Natural killer cell (primary cell): ENCODE measurements around the gene SPECC1L. TPM values are rescaled to one million over a fixed set of nuclear protein-coding genes. Genes with fewer than 3 reads are reported as not detected.

ENCODE experiments used
- ATAC-seq, 3 donors: fragments of 150-1000 bp in 2 of 3; fragments of 200-7000 bp in 1 of 3; cut with Tn5 transposase; 1 replicate in 1 of 3; 2 replicates in 2 of 3; pipeline ENCODE4 v1.10.0; 2021; ENCODE audit warnings: mild to moderate bottlenecking in 2 of 3, moderate library complexity in 2 of 3
- DNase-seq, 2 donors: peaks; one replicate each; pipeline versions ENCODE4 v3.0.0 to v3.0.0-alpha.2; 2013 to 2021; ENCODE audit warnings: mixed read lengths in 1 of 2
- H3K27ac ChIP-seq: one replicate; pipeline ENCODE4 v1.5.1; 2013; ENCODE audit warnings: mild to moderate bottlenecking, low read length
- H3K27me3 ChIP-seq: one replicate; pipeline ENCODE4 v1.6.1; 2013; ENCODE audit warnings: low read length; ENCODE audit not compliant: control insufficient read depth, insufficient read depth
- H3K36me3 ChIP-seq: one replicate; pipeline ENCODE4 v1.6.1; 2013; ENCODE audit warnings: low read length; ENCODE audit not compliant: control insufficient read depth, insufficient read depth
- H3K4me1 ChIP-seq: one replicate; pipeline ENCODE4 v1.6.1; 2013; ENCODE audit warnings: low read length; ENCODE audit not compliant: control insufficient read depth, insufficient read depth
- H3K4me3 ChIP-seq: one replicate; pipeline ENCODE4 v1.5.1; 2013; ENCODE audit warnings: low read length
- H3K9me3 ChIP-seq: one replicate; pipeline ENCODE4 v1.6.1; 2013; ENCODE audit warnings: low read length; ENCODE audit not compliant: control insufficient read depth, insufficient read depth
- H3K27ac Mint-ChIP-seq, 2 donors: one replicate each; pipeline ENCODE4 v1.8.0; 2022; ENCODE audit warnings: mild to moderate bottlenecking in 2 of 2, mixed read lengths in 2 of 2, moderate library complexity in 1 of 2
- H3K27me3 Mint-ChIP-seq, 2 donors: one replicate each; pipeline ENCODE4 v1.8.0; 2022; ENCODE audit warnings: low read depth in 2 of 2, mixed read lengths in 2 of 2
- H3K36me3 Mint-ChIP-seq: one replicate; pipeline ENCODE4 v1.8.0; 2022; ENCODE audit warnings: mixed read lengths
- H3K4me1 Mint-ChIP-seq, 2 donors: one replicate each; pipeline ENCODE4 v1.8.0; 2022; ENCODE audit warnings: mixed read lengths in 2 of 2
- H3K4me3 Mint-ChIP-seq: one replicate; pipeline ENCODE4 v1.8.0; 2022; ENCODE audit warnings: mild to moderate bottlenecking, moderate library complexity, mixed read lengths
- H3K9me3 Mint-ChIP-seq, 2 donors: one replicate each; pipeline ENCODE4 v1.8.0; 2022; ENCODE audit warnings: mixed read lengths in 2 of 2
- CTCF ChIP-seq: fragments of 200-600 bp; IDR thresholded peaks from one replicate; pipeline ENCODE4 v1.8.0; 2022; ENCODE audit warnings: antibody characterized with exemption
- WGBS: methylation state at CpG from one replicate; pipeline ENCODE4 v1.1.7; 2013; ENCODE audit warnings: missing lambda C conversion rate; ENCODE audit not compliant: insufficient coverage; 5-methylcytosine and 5-hydroxymethylcytosine counted together
- intact Hi-C: fragments of 100-400 bp; cut with micrococcal nuclease; formaldehyde crosslinking; loops from one replicate; pipeline ENCODE4 v1.14.2; 2022
- total RNA-seq, 4 donors: library from RNA; stranded (reverse); fragments of 120-200 nt in 1 of 4; gene quantifications; one replicate each; pipeline versions ENCODE4 v1.2.3 to v1.2.4, GENCODE V29; 2013 to 2022

Gene SPECC1L
- total RNA-seq, 3 donors from 2014 or later (not counting 1 experiment from before 2014, with no cell fraction given), result 46.1 to 52.9 (median 48.5) TPM

GRCh38 chr22:24337894-24338645, 67.4 kb downstream of the SPECC1L start:
- TF ChIP-seq CTCF, result no peak
- H3K4me3 Mint-ChIP-seq, result no peak overlapping the region
- peaks cover 59% of the 10 kb centered on the region for H3K36me3 ChIP-seq
- DNase-seq (no peak), ATAC-seq (no peak)
- intact Hi-C loops, result no loop called here
- H3K4me3 ChIP-seq, result no peak overlapping the region
- H3K27me3 ChIP-seq, result no peaks in the 10 kb centered on the region
- 99% methylated on average over 5 of the region's 6 CpGs for WGBS
- H3K9me3 ChIP-seq, result no peaks in the 10 kb centered on the region
- no peaks in the 10 kb centered on the region for H3K27me3 Mint-ChIP-seq
- no peaks in the 10 kb centered on the region for H3K9me3 Mint-ChIP-seq
- no peaks in the 10 kb centered on the region for H3K4me1 ChIP-seq
- no peak overlapping the region for H3K27ac ChIP-seq
- H3K36me3 Mint-ChIP-seq, result peaks cover 27% of the 10 kb centered on the region
- peaks cover 5 to 8% of the 10 kb centered on the region in 2 donors for H3K4me1 Mint-ChIP-seq
- no peak overlapping the region for H3K27ac Mint-ChIP-seq

GRCh38 chr22:24338726-24339451, 68.3 kb downstream of the SPECC1L start:
- ATAC-seq, result no peak
- 76% methylated on average over 3 of the region's 3 CpGs for WGBS

GRCh38 chr22:24339452-24339747, 68.8 kb downstream of the SPECC1L start:
- no peak overlapping the region for H3K27ac Mint-ChIP-seq
- TF ChIP-seq CTCF, result no peak
- Histone ChIP-seq H3K4me1 (no peaks in the 10 kb centered on the region), H3K27me3 (no peaks in the 10 kb centered on the region), H3K9me3 (no peaks in the 10 kb centered on the region), H3K4me3 (no peak overlapping the region), H3K36me3 (peaks cover 58% of the 10 kb centered on the region), H3K27ac (no peak overlapping the region)
- 94% methylated on average over 7 of the region's 7 CpGs for WGBS
- peaks cover 5 to 8% of the 10 kb centered on the region in 2 donors for H3K4me1 Mint-ChIP-seq
- DNase-seq, result no peak
- peaks cover 27% of the 10 kb centered on the region for H3K36me3 Mint-ChIP-seq
- H3K9me3 Mint-ChIP-seq, result no peaks in the 10 kb centered on the region
- no peak for ATAC-seq
- intact Hi-C loops, result no loop called here
- no peak overlapping the region for H3K4me3 Mint-ChIP-seq
- no peaks in the 10 kb centered on the region for H3K27me3 Mint-ChIP-seq

More at GRCh38 chr22:24338726-24339451, 68.3 kb downstream of the SPECC1L start:
- Mint-ChIP-seq H3K4me3 (no peak overlapping the region), H3K27me3 (no peaks in the 10 kb centered on the region), H3K27ac (no peak overlapping the region), H3K9me3 (no peaks in the 10 kb centered on the region), H3K4me1 (peaks cover 5 to 8% of the 10 kb centered on the region in 2 donors), H3K36me3 (peaks cover 27% of the 10 kb centered on the region)
- DNase-seq, result no peak
- Histone ChIP-seq H3K27ac (no peak overlapping the region), H3K4me3 (no peak overlapping the region), H3K4me1 (no peaks in the 10 kb centered on the region), H3K27me3 (no peaks in the 10 kb centered on the region), H3K36me3 (peaks cover 59% of the 10 kb centered on the region), H3K9me3 (no peaks in the 10 kb centered on the region)
- no peak for TF ChIP-seq CTCF
- intact Hi-C loops, result no loop called here
